Calu3 (cell line): ENCODE data around the gene SVEP1. TPM values are rescaled to one million over a fixed set of nuclear protein-coding genes. Genes with fewer than 3 reads are reported as not detected.

Experiments
- BruUV-seq: library from RNA; stranded (reverse); fragments of 400-500 nt; replicated peaks from 2 replicates; lab custom pipeline; 2021; lab: Mats Ljungman, UMichigan
- CTCF ChIA-PET: fragments of 300-600 bp; sonication (Branson Sonifier 250); formaldehyde crosslinking; loops from one replicate; lab custom pipeline; 2022; ENCODE audit warnings: antibody characterized with exemption; lab: Charles Lee
- DNase-seq: peaks from one replicate; pipeline ENCODE4 v3.0.0; 2022
- H3K27ac Mint-ChIP-seq: one replicate; pipeline ENCODE4 v1.8.0; 2022; ENCODE audit warnings: mixed read lengths; ENCODE audit not compliant: unreplicated experiment
- H3K27me3 Mint-ChIP-seq: one replicate; pipeline ENCODE4 v1.8.0; 2022; ENCODE audit warnings: mixed read lengths; ENCODE audit not compliant: unreplicated experiment
- H3K36me3 Mint-ChIP-seq: one replicate; pipeline ENCODE4 v1.8.0; 2022; ENCODE audit warnings: mild to moderate bottlenecking, moderate library complexity, mixed read lengths; ENCODE audit not compliant: insufficient read depth, unreplicated experiment
- H3K4me1 Mint-ChIP-seq: one replicate; pipeline ENCODE4 v1.8.0; 2022; ENCODE audit warnings: mild to moderate bottlenecking, low read depth, mixed read lengths; ENCODE audit not compliant: unreplicated experiment
- H3K4me3 Mint-ChIP-seq: one replicate; pipeline ENCODE4 v1.8.0; 2022; ENCODE audit warnings: mild to moderate bottlenecking, low read depth, moderate library complexity, mixed read lengths; ENCODE audit not compliant: unreplicated experiment
- H3K9me3 Mint-ChIP-seq: one replicate; pipeline ENCODE4 v1.8.0; 2022; ENCODE audit warnings: low read depth, mixed read lengths; ENCODE audit not compliant: unreplicated experiment
- CTCF ChIP-seq: fragments of 200-600 bp; IDR thresholded peaks from one replicate; pipeline ENCODE4 v1.8.0; 2022; ENCODE audit warnings: antibody characterized with exemption; ENCODE audit not compliant: unreplicated experiment
- intact Hi-C: fragments of 100-400 bp; cut with micrococcal nuclease; formaldehyde crosslinking; loops from one replicate; pipeline ENCODE4 v1.10.0; 2022; ENCODE audit not compliant: unreplicated experiment
- total RNA-seq: library from RNA; stranded (reverse); gene quantifications from 2 replicates; pipeline ENCODE4 v1.2.3, GENCODE V29; 2022

Gene SVEP1
- total RNA-seq, 1 experiment from 2014 or later, result 0.35 TPM

GRCh38 chr9:110605565-110605964 is 26.0 kb upstream of the SVEP1 start:
- Mint-ChIP-seq H3K9me3 (no peaks in the 10 kb centered on the region), H3K36me3 (no peaks in the 10 kb centered on the region), H3K4me3 (no peak overlapping the region), H3K4me1 (no peaks in the 10 kb centered on the region), H3K27me3 (no peaks in the 10 kb centered on the region), H3K27ac (no peak overlapping the region)
- CTCF ChIA-PET, result no interaction called here
- no peak for TF ChIP-seq CTCF
- no TSS peak for BruUV-seq
- intact Hi-C loops, result no loop called here
- DNase-seq, result no peak

- Mint-ChIP-seq H3K27ac (no peak overlapping the region), H3K27me3 (no peaks in the 10 kb centered on the region), H3K9me3 (no peaks in the 10 kb centered on the region), H3K4me1 (no peaks in the 10 kb centered on the region), H3K4me3 (no peak overlapping the region), H3K36me3 (no peaks in the 10 kb centered on the region)
- CTCF ChIA-PET, result interaction anchor here (0.5 kb wide), 1 partner anchor 738 kb away, joined by 3 read pairs; no protein-coding TSS in a partner anchor
- BruUV-seq, result no TSS peak
- no peak for TF ChIP-seq CTCF
- no peak for DNase-seq
- intact Hi-C loops, result no loop called here
Measured at GRCh38 chr9:110604171-110604601, 24.6 kb upstream of the SVEP1 start.

- no peak for TF ChIP-seq CTCF
- H3K27me3 Mint-ChIP-seq, result no peaks in the 10 kb centered on the region
- H3K27ac Mint-ChIP-seq, result no peak overlapping the region
- H3K4me3 Mint-ChIP-seq, result no peak overlapping the region
- H3K4me1 Mint-ChIP-seq, result no peaks in the 10 kb centered on the region
- BruUV-seq, result no TSS peak
- intact Hi-C loops, result no loop called here
- H3K36me3 Mint-ChIP-seq, result no peaks in the 10 kb centered on the region
- H3K9me3 Mint-ChIP-seq, result no peaks in the 10 kb centered on the region
- CTCF ChIA-PET, result no interaction called here
- DNase-seq, result no peak
Measured at GRCh38 chr9:110602281-110602680, 22.7 kb upstream of the SVEP1 start.

GRCh38 chr9:110601098-110601497 is 21.6 kb upstream of the SVEP1 start:
- CTCF ChIA-PET, result no interaction called here
- no peaks in the 10 kb centered on the region for H3K27me3 Mint-ChIP-seq
- no peak for DNase-seq
- no peak overlapping the region for H3K27ac Mint-ChIP-seq
- H3K36me3 Mint-ChIP-seq, result no peaks in the 10 kb centered on the region
- no peak for TF ChIP-seq CTCF
- no peaks in the 10 kb centered on the region for H3K4me1 Mint-ChIP-seq
- no peak overlapping the region for H3K4me3 Mint-ChIP-seq
- H3K9me3 Mint-ChIP-seq, result no peaks in the 10 kb centered on the region
- intact Hi-C loops, result no loop called here
- no TSS peak for BruUV-seq
